ENCODE data around the gene CD79B. TPM values are rescaled to one million over a fixed set of nuclear protein-coding genes. Genes with fewer than 3 reads are reported as not detected.

CD79B gene
- total RNA-seq = not detected in 2 replicates

DNA sequence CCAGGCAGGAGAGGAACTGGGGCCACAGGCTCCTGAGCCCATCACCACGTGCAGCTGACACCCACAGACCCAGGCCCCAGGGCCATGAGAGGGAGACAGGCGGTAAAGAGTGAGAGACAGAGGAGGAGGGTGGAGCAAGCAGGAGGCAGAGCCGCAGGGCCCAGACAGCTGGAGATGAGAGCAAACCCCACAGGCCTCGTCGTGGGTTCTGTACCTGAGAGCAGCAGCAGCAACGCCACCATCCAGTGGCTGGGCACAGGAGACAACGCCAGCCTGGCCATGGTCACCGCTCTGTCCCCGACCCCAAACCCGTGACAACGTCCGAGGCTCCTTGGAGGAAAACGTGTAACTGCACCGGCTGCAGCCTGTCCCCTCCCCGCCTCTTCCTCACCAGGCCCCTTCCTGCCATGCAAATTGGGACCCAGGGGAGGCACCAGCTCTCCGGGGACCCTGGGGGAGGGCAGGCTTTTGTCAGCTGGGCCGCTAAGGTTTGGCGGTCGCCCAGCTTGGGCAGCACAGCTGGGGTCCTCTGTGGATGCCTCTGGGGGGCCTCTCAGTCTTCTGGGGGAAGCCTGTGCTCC, at the start of gene CD79B:
TSS of gene CD79B (minus strand) at position 351 of the 581 bp plus-strand sequence. CDS start at position 281, 70 bp downstream.

DNA sequence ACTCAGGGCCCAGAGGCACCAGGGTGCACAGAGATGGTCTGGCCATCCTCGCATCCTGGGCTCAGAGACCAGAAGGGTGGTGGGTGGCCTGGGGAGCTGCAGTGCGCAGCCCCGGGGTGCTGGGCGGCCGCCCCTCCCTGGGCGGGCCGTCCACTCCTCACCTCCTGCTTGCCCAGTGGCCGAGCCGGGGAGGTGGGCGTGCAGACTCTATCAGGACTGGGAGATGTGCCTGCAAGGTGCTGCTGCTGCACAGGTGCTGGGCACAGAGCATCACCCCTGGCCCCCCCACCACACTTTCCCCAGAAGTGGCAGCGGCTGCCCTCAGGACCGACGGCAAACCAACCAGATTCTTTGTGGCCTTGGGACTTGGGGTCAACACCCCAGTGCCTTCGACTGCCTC, 40.7 kb upstream of the CD79B start, which contains the start of gene SCN4A:
TSS of gene SCN4A (minus strand) at position 123 of the 400 bp plus-strand sequence. CDS start at position 46, 77 bp downstream.

DNA sequence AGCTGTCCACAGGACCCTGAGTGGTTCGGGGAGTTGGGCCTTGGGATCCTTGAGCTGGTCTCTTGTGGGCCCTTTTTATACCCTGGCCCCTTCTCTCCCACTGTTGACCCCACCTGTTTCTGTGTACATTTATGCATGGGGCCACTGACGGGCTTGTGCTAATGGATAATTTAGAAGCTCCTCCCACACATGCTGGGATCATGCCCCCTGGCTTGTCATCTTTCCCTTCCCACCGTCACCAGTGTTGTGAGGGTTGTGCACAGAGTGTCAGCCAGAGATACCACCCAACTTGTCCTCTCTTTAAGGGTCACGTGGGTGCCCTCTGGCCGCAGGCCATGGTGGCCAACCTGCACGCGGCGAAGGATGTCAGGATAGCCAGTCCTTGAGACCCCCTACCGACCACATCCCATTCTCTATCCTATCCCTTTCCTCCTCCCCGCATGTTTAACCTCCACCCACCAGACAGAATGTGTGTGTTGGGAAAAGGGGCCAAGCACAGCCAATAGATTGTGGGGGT, 13.3 kb downstream of the CD79B start, which contains the start of gene GH1:
TSS of gene GH1 (minus strand) at position 51 of the 517 bp plus-strand sequence. CDS start 63 bp downstream, outside the sequence.

DNA sequence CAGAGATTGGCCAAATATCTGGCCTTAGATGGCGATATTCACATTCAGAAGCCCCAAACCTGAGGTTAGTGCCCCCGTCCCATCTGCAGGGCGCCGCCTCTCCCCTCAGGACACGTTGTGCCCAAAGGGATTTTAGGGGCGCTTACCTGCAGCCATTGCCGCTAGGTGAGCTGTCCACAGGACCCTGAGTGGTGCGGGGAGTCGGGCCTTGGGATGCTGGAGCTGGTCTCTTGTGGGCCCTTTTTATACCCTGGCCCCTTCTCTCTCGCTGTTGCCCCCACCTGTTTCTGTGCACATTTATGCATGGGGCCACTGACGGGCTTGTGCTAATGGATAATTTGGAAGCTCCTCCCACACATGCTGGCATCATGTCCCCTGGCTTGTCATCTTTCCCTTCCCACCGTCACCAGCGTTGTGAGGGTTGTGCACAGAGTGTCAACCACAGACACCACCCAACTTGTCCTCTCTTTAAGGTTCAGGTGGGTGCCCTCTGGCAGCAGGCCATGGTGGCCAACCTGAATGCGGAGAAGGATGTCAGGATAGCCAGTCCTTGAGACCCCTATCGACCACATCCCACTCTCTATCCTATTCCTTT, 21.0 kb downstream of the CD79B start, which contains the start of gene CSHL1:
TSS of gene CSHL1 (minus strand) at position 218 of the 595 bp plus-strand sequence. CDS start at position 156, 62 bp downstream.

DNA sequence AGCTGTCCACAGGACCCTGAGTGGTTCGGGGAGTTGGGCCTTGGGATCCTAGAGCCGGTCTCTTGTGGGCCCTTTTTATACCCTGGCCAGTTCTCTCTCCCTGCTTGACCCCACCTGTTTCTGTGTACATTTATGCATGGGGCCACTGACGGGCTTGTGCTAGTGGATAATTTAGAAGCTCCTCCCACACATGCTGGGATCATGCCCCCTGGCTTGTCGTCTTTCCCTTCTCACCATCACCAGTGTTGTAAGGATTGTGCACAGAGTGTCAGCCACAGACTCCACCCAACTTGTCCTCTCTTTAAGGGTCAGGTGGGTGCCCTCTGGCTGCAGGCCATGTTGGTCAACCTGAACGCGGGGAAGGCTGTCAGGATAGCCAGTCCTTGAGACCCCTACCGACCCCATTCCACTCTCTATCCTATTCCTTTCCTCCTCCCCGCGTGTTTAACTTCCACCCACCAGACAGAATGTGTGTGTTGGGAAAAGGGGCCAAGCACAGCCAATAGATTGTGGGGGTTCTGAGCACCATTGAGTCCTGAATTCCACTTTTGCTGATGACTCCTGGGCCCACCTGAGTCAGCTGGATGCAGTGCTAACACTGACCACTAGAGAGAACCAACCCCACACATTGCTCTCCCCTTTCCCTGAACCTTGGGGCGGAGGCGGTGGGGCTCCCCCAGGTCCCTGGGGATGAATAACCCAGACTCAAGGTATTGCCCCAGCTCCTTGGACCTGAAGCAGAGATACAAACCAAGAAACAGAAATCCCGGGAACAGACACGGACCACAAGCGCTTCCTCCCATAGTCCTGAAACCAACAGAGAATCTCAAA, 35.4 kb downstream of the CD79B start, which contains the start of gene CSH1:
TSS of gene CSH1 (minus strand) at position 51 of the 831 bp plus-strand sequence. CDS start 63 bp downstream, outside the sequence.

DNA sequence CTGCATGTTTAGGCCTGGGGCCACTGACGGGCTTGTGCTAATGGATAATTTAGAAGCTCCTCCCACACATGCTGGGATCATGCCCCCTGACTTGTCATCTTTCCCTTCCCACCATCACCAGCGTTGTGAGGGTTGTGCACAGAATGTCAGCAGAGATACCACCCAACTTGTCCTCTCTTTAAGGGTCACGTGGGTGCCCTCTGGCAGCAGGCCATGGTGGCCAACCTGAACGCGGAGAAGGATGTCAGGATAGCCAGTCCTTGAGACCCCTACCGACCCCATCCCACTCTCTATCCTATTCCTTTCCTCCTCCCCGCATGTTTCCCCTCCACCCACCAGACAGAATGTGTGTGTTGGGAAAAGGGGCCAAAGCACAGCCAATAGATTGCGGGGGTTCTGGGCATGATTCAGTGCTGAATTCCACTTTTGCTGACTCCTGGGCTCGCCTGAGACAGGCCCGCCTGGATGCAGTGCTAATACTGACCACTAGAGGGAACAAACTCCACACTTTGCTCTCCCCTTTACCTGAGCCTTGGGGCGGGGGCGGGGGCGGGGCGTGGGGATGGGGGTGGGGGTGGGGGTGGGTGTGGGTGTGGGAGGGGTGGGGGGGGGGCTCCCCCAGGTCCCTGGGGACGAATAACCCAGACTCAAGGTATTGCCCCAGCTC, 50.1 kb downstream of the CD79B start, which contains the start of gene GH2:
TSS of gene GH2 (minus strand) at position 10 of the 667 bp plus-strand sequence. CDS start 143 bp downstream, outside the sequence.

Other genes starting within 250 kb of the CD79B start
- gene LIMD2, start 232.2 kb downstream of the CD79B start, total RNA-seq = 9.7 and 27.4 TPM in 2 replicates
- gene STRADA, start 190.5 kb downstream of the CD79B start, total RNA-seq = 15.9 and 20.9 TPM in 2 replicates
- gene CCDC47, start 158.7 kb downstream of the CD79B start, total RNA-seq = 31.4 and 45.4 TPM in 2 replicates
- 23.5 and 37.4 TPM in 2 replicates for gene DDX42, start 158.2 kb downstream of the CD79B start, total RNA-seq
- 50.9 and 65.0 TPM in 2 replicates for gene PSMC5, start 104.9 kb downstream of the CD79B start, total RNA-seq
- 22.7 and 39.5 TPM in 2 replicates for gene FTSJ3, start 104.7 kb downstream of the CD79B start, total RNA-seq
- gene SMARCD2, start 89.6 kb downstream of the CD79B start, total RNA-seq = 124 and 126 TPM in 2 replicates
- not detected in 2 replicates for gene CSH2, start 58.7 kb downstream of the CD79B start, total RNA-seq
- gene GH2, start 50.4 kb downstream of the CD79B start, total RNA-seq = not detected in 2 replicates
- not detected in 2 replicates for gene CSH1, start 35.8 kb downstream of the CD79B start, total RNA-seq
- not detected in 2 replicates for gene CSHL1, start 21.1 kb downstream of the CD79B start, total RNA-seq
- not detected in 2 replicates for gene GH1, start 13.5 kb downstream of the CD79B start, total RNA-seq
- under 0.01 TPM in 1 of 2 replicates, not detected in the other for gene SCN4A, start 40.6 kb upstream of the CD79B start, total RNA-seq
- 0.16 and 0.18 TPM in 2 replicates for gene PRR29, start 66.0 kb upstream of the CD79B start, total RNA-seq
- 6.9 and 31.8 TPM in 2 replicates for gene ICAM2, start 88.3 kb upstream of the CD79B start, total RNA-seq
- 5.2 and 13.6 TPM in 2 replicates for gene ERN1, start 197.8 kb upstream of the CD79B start, total RNA-seq

Measured in cardiac atrium fibroblast (primary cell).